CD4-positive, alpha-beta T cell treated with Interleukin-4 for 1 hour (primary cell): ENCODE results near the gene FOXD1.
"Not testable (repeated sequence)": the region's sequence is repeated elsewhere in the genome, so short reads cannot be mapped to it uniquely, and the experiment has no call there.

ENCODE experiments used
- DNase-seq, 2 donors: peaks; one replicate each; pipeline ENCODE4 v3.0.0-alpha.2; 2020 to 2022

FOXD1 gene

DNA sequence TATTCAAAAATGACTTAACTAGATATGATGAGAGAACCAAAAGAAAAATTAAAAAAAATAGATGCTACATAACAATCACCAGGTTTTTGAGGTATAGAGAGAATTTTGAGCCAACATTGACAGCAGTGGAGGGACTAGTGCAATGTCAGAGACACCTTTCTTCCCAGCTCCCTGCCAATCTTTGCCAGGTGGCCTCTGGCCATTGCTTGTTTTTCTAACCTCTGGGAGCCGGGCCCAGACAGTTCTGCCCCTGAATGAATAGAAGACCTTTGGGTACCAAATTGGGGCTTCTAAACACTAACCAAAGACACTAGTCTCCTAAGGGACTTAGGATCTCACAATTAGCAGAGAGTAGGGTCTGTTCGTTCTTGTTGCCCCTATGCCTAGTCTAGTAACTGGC, 33.4 kb downstream of the FOXD1 start:
- DNase-seq = no peak

DNA sequence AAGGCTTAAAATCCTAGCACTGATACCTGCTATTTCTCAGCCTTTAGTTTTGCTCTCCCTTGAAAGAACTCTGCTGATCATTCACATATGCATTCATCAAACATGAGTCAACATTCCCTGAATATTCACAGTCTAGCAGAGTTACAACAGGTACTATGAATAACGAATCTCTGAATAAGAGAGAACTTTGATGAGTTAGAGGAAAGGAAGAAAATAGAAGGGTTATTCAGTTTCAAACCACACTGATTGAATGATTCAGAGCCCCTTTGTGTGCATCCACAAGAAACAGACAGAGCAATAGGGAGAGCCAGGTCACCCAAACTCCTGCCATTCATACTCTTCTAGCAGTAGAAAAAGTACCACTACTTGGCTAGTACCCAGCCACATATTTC, 36.0 kb downstream of the FOXD1 start:
- no peak for DNase-seq

DNA sequence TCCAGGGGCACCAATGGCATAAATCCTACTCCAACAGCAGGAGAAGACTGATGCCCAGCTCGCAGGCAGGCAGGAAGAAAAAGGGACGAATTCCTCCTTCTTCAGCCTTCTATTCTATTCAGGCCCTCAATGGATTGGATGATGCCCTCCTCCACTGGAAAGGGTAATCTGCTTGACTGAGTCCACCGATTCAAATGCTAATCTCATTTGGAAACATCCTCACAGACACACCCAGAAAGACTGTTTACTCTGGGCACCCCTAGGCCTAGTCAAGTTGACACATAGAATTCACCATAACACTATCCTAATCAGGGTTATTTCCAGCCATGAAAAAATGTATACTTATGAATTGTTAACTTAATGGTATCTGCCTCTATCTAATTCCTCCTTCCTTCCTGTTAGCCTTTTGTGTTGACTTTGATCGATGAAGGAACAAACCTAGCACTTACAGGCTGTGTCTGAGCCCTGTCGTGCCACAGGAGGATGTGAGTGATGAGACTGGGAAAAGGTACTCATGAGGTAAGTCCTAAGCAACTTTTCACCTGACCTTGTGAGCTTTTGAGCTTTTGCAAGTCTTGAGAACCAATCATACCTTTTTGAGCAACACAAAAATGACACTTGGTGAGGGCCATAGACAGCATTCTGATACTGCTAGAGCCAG, 36.5 kb downstream of the FOXD1 start:
- no peak for DNase-seq

- DNase-seq = not testable (repeated sequence)
Measured at GRCh38 chr5:73409927-73410326, 38.6 kb downstream of the FOXD1 start.

DNA sequence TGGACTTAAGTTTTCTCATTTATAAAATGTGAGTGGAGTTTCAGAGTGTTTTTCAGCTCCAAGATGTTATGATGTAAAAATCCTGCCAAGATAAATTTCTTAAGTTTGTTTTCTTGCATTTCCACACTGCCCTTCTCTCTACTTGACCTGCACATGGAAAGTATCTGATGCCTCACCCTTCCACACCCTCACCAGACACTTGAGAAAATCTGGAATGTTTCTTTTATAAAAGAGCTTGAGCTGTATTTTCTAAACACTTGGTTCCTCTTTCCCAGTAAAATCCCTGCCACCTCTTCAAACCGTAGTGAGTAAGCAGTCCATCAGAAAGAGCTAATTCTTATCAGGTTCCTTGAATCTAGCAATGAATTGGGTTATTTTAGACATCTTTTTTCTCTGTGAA, 42.9 kb downstream of the FOXD1 start:
- DNase-seq = no peak

GRCh38 chr5:73399775-73400174, 48.8 kb downstream of the FOXD1 start:
- no peak for DNase-seq
